K562 (cell line): Measurements from ENCODE around the gene TMEM218. TPM values are rescaled to one million over a fixed set of nuclear protein-coding genes. Genes with fewer than 3 reads are reported as not detected.

Experiments used
- ATAC-seq: fragments of 200-7000 bp; cut with Tn5 transposase; 3 replicates; pipeline ENCODE4 v1.9.1; 2020; ENCODE audit warnings: moderate library complexity
- BruUV-seq: library from RNA; stranded (reverse); fragments of 400-500 nt; replicated peaks from 2 replicates; lab custom pipeline; 2021; lab: Mats Ljungman, UMichigan
- CTCF ChIA-PET: fragments of 300-600 bp; formaldehyde crosslinking; extraction: SDS; loops from one replicate; lab custom pipeline; 2021; ENCODE audit warnings: low intra/inter-chr PET ratio; lab: Yijun Ruan, JAX
- POLR2A ChIA-PET: fragments of 300-600, 350-650 bp; sonication (Branson Sonifier 250); formaldehyde crosslinking; extraction: SDS; loops from one replicate; lab custom pipeline; 2021; ENCODE audit warnings: antibody characterized with exemption, inconsistent platforms; lab: Yijun Ruan, JAX
- DNase-seq, 4 experiments: peaks; one replicate each; pipeline versions ENCODE4 v3.0.0 to v3.0.0-alpha.2; 2011 to 2018; ENCODE audit warnings: low spot score in 3 of 4, mixed read lengths in 3 of 4; ENCODE audit errors: extremely low read depth in 1 of 4
- FAIRE-seq: peaks from 2 replicates; lab custom pipeline; 2011; peaks lifted over from hg19 to GRCh38; lab: Jason Lieb, UNC
- H2AFZ ChIP-seq: 2 replicates; pipeline ENCODE4 v1.6.0; 2011; ENCODE audit warnings: low read depth, low read length, control low read depth, inconsistent platforms
- H3K27ac ChIP-seq: fragments of 200-600 bp; 3 replicates; pipeline ENCODE4 v1.8.0; 2011; ENCODE audit warnings: low read depth, mild to moderate bottlenecking, control low read depth, inconsistent platforms, low read length, moderate library complexity, mixed read lengths; ENCODE audit errors: extremely low read depth
- H3K27me3 ChIP-seq, 2 experiments: fragments of 300-600 bp in 1 of 2; 2 replicates in 1 of 2; 3 replicates in 1 of 2; pipeline versions ENCODE4 v1.6.0 to v1.8.0; 2011; ENCODE audit warnings: inconsistent platforms in 2 of 2, low read length in 2 of 2, mild to moderate bottlenecking in 1 of 2, mixed read lengths in 1 of 2, moderate library complexity in 1 of 2; ENCODE audit not compliant: control insufficient read depth in 2 of 2, insufficient read depth in 2 of 2
- H3K36me3 ChIP-seq: fragments of 300-600 bp; 3 replicates; pipeline ENCODE4 v1.8.0; 2011; ENCODE audit warnings: mild to moderate bottlenecking, low read length, inconsistent platforms; ENCODE audit not compliant: control insufficient read depth, insufficient read depth
- H3K4me1 ChIP-seq, 2 experiments: fragments of 200-600 bp in 1 of 2; replicated peaks in 1 of 2; 2 replicates in 1 of 2; 3 replicates in 1 of 2; pipeline versions ENCODE4 v1.5.1 to v1.8.0; 2011; ENCODE audit warnings: inconsistent platforms in 2 of 2, low read length in 2 of 2, mild to moderate bottlenecking in 1 of 2, mixed read lengths in 1 of 2, moderate library complexity in 1 of 2; ENCODE audit not compliant: control insufficient read depth in 2 of 2, insufficient read depth in 2 of 2
- H3K4me2 ChIP-seq: 2 replicates; pipeline ENCODE4 v1.6.1; 2011; ENCODE audit warnings: low read length, control low read depth, inconsistent platforms, mixed read lengths; ENCODE audit not compliant: insufficient read depth
- H3K4me3 ChIP-seq: fragments of 200-600 bp; sonication (generic), shearing (Covaris generic); 2 replicates; pipeline ENCODE4 v1.5.1; 2016; ENCODE audit warnings: control low read depth, inconsistent platforms
- H3K79me2 ChIP-seq: fragments of 200-600 bp; 3 replicates; pipeline ENCODE4 v1.8.0; 2011; ENCODE audit warnings: low read length, inconsistent platforms; ENCODE audit not compliant: control insufficient read depth, insufficient read depth
- H3K9ac ChIP-seq, 2 experiments: 2 replicates each; pipeline versions ENCODE4 v1.6.0 to v1.6.1; 2011; ENCODE audit warnings: low read depth in 2 of 2, low read length in 2 of 2, control low read depth in 1 of 2, inconsistent platforms in 1 of 2, mild to moderate bottlenecking in 1 of 2, mixed read lengths in 1 of 2; ENCODE audit not compliant: insufficient read depth in 1 of 2
- H3K9me1 ChIP-seq: one replicate; pipeline ENCODE4 v1.6.0; 2011; ENCODE audit warnings: inconsistent platforms, mild to moderate bottlenecking, low read length, moderate library complexity; ENCODE audit not compliant: control insufficient read depth, insufficient read depth
- H3K9me3 ChIP-seq: replicated peaks from 2 replicates; pipeline ENCODE4 v1.5.1; 2011; ENCODE audit warnings: low read depth, low read length, inconsistent platforms; ENCODE audit not compliant: control insufficient read depth, insufficient read depth
- H4K20me1 ChIP-seq: replicated peaks from 2 replicates; pipeline ENCODE4 v1.6.1; 2011; ENCODE audit warnings: low read length, inconsistent platforms, mixed read lengths; ENCODE audit not compliant: control insufficient read depth, insufficient read depth
- EP400 ChIP-seq: fragments of 450-650 bp; IDR thresholded peaks from 2 replicates; pipeline ENCODE4 v1.6.1; 2017; ENCODE audit warnings: antibody characterized with exemption, mild to moderate bottlenecking, moderate library complexity
- GATAD2A ChIP-seq: fragments of 450-650 bp; IDR thresholded peaks from 2 replicates; pipeline ENCODE4 v1.6.1; 2017
- KDM5B ChIP-seq: fragments of 200-600 bp; sonication (generic); IDR thresholded peaks from 2 replicates; pipeline ENCODE4 v1.6.1; 2012; ENCODE audit warnings: low read depth, mild to moderate bottlenecking, moderate library complexity, low read length, control low read depth, inconsistent platforms; ENCODE audit not compliant: insufficient replicate concordance
- NCOA1 ChIP-seq: fragments of 450-650 bp; IDR thresholded peaks from 2 replicates; pipeline ENCODE4 v1.6.1; 2016; ENCODE audit warnings: low read depth
- NR2F6 ChIP-seq: fragments of 450-650 bp; formaldehyde crosslinking; IDR thresholded peaks from 2 replicates; pipeline ENCODE4 v1.4.0; 2020; ENCODE audit warnings: mild to moderate bottlenecking
- SAP30 ChIP-seq: fragments of 200-600 bp; sonication (generic); IDR thresholded peaks from 2 replicates; pipeline ENCODE4 v1.6.1; 2012; ENCODE audit warnings: borderline replicate concordance, low read depth, mild to moderate bottlenecking, moderate library complexity, low read length, control low read depth, inconsistent platforms; ENCODE audit not compliant: insufficient read depth, poor library complexity, severe bottlenecking
- TAF1 ChIP-seq: IDR thresholded peaks from 2 replicates; pipeline ENCODE4 v1.6.1; 2011; ENCODE audit warnings: mild to moderate bottlenecking, low read length, moderate library complexity; ENCODE audit not compliant: insufficient read depth, control insufficient read depth, severe bottlenecking; ENCODE audit errors: extremely low read depth
- ZNF668 ChIP-seq: fragments of 250-450 bp; sonication (Bioruptor Pico); IDR thresholded peaks from 2 replicates; pipeline ENCODE4 v1.8.0; 2022; ENCODE audit warnings: mild to moderate bottlenecking, inconsistent platforms
- WGBS: fragments of 100-300 bp; shearing (Covaris generic); methylation state at CpG from one replicate; pipeline ENCODE4 v1.1.6; 2016; ENCODE audit warnings: low coverage, mixed read lengths; ENCODE audit not compliant: insufficient coverage; ENCODE audit errors: missing lambda C conversion rate; 5-methylcytosine and 5-hydroxymethylcytosine counted together
- in situ Hi-C: fragments of 300-500 bp; cut with MboI; formaldehyde crosslinking; loops from 4 replicates; pipeline ENCODE4 v1.15.0; 2018; ENCODE audit warnings: inconsistent platforms, mixed read lengths
- intact Hi-C: fragments of 100-400 bp; cut with micrococcal nuclease; formaldehyde crosslinking; loops from 2 replicates; pipeline ENCODE4 v1.14.2; 2022
- polyA plus RNA-seq, 8 experiments: library from polyadenylated mRNA; depleted of rRNA in 4 of 8; stranded (reverse) in 5 of 8; unstranded in 3 of 8; fragments of >200 nt; fragmentation: Nextera tagmentation in 2 of 8; fragmentation: Illumina TruSeq in 1 of 8; extraction: Ambion mirVana in 2 of 8; extraction: Trizol in 1 of 8; gene quantifications; 2 replicates each; pipeline versions ENCODE4 v1.2.1 to v1.2.3, GENCODE V29; 2011 to 2014; ENCODE audit warnings: inconsistent platforms in 1 of 8, missing spikeins in 1 of 8
- total RNA-seq, 7 experiments: library from RNA; depleted of rRNA in 6 of 7; stranded (reverse); fragments of >200 nt in 6 of 7; fragmentation: Illumina TruSeq in 2 of 7; extraction: Trizol in 2 of 7; gene quantifications; 2 replicates each; pipeline versions ENCODE4 v1.2.1 to v1.2.3, GENCODE V29; 2011 to 2021; ENCODE audit warnings: low replicate concordance in 1 of 7
- TF ChIP-seq, protein P1 (sequence below), 2 experiments: fragments of 450-650 bp in 1 of 2; sonication (generic) in 1 of 2; formaldehyde crosslinking in 1 of 2; IDR thresholded peaks; 2 replicates each; pipeline versions ENCODE4 v1.7.1 to v1.9.0; 2016 to 2022; ENCODE audit warnings: inconsistent platforms in 1 of 2, mild to moderate bottlenecking in 1 of 2, missing genetic modification reagents in 1 of 2
- TF ChIP-seq, protein P2 (sequence below): sonication (generic); formaldehyde crosslinking; IDR thresholded peaks from 2 replicates; pipeline ENCODE4 v1.8.0; 2022; ENCODE audit warnings: mild to moderate bottlenecking, missing genetic modification reagents

The TMEM218 gene
- total and polyA plus RNA-seq, 9 of the 15 experiments (the other 6 are each of a cell fraction or from before 2014, with no cell fraction given), result 13.4 to 32.2 (median 25.4) TPM

DNA sequence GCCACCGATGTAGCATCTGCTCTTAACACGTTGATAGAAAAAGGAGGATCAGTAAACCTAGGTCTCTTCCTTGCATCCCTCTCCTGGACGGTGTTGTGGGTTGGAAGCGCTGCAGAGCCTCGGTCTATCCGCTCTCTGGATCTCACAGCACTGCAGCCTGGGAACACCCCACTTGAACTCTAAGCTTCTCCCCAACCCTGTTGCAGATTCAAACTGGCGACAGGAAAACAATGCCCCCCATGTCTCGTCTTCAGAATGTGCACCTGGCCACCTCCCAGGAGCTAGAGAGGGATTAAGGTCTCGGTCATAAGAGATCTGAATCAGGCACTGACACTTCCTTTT lies 454 bp downstream of the TMEM218 start:
- Histone ChIP-seq H3K4me2 (peak overlapping the region; percentile 95), H3K4me3 (peak overlapping the region; percentile 73), H3K4me1 (peaks cover 0 to 6% of the 10 kb centered on the region in 2 experiments; a peak in 2 of 5 replicates), H2AFZ (peak overlapping the region; percentile 96), H3K9me1 (no peaks in the 10 kb centered on the region), H4K20me1 (no peaks in the 10 kb centered on the region), H3K9ac (peak overlapping the region; percentile 76 to 92), H3K79me2 (peaks cover 10% of the 10 kb centered on the region; the same call in 2 of the 3 replicates), H3K9me3 (no peaks in the 10 kb centered on the region), H3K27me3 (no peaks in the 10 kb centered on the region), H3K27ac (peak overlapping the region; percentile 47), H3K36me3 (no peaks in the 10 kb centered on the region)
- peak; percentile 18 for TF ChIP-seq KDM5B
- no peak for TF ChIP-seq ZNF668 (CRISPR knock-in tag)
- no peak for TF ChIP-seq NCOA1
- TF ChIP-seq GATAD2A, result no peak
- TF ChIP-seq, protein P1, sequence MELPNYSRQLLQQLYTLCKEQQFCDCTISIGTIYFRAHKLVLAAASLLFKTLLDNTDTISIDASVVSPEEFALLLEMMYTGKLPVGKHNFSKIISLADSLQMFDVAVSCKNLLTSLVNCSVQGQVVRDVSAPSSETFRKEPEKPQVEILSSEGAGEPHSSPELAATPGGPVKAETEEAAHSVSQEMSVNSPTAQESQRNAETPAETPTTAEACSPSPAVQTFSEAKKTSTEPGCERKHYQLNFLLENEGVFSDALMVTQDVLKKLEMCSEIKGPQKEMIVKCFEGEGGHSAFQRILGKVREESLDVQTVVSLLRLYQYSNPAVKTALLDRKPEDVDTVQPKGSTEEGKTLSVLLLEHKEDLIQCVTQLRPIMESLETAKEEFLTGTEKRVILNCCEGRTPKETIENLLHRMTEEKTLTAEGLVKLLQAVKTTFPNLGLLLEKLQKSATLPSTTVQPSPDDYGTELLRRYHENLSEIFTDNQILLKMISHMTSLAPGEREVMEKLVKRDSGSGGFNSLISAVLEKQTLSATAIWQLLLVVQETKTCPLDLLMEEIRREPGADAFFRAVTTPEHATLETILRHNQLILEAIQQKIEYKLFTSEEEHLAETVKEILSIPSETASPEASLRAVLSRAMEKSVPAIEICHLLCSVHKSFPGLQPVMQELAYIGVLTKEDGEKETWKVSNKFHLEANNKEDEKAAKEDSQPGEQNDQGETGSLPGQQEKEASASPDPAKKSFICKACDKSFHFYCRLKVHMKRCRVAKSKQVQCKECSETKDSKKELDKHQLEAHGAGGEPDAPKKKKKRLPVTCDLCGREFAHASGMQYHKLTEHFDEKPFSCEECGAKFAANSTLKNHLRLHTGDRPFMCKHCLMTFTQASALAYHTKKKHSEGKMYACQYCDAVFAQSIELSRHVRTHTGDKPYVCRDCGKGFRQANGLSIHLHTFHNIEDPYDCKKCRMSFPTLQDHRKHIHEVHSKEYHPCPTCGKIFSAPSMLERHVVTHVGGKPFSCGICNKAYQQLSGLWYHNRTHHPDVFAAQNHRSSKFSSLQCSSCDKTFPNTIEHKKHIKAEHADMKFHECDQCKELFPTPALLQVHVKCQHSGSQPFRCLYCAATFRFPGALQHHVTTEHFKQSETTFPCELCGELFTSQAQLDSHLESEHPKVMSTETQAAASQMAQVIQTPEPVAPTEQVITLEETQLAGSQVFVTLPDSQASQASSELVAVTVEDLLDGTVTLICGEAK (IDR thresholded peaks at IDR 0.05), result no peak
- TF ChIP-seq, protein P1 (CRISPR knock-in tag; IDR thresholded peaks at IDR 0.05), result no peak
- TF ChIP-seq SAP30, result no peak
- no peak for TF ChIP-seq NR2F6 (CRISPR knock-in tag)
- peak; percentile 32; the same call in 1 of the 2 replicates for TF ChIP-seq EP400
- TF ChIP-seq TAF1, result peak; percentile 9
- TF ChIP-seq, protein P2, sequence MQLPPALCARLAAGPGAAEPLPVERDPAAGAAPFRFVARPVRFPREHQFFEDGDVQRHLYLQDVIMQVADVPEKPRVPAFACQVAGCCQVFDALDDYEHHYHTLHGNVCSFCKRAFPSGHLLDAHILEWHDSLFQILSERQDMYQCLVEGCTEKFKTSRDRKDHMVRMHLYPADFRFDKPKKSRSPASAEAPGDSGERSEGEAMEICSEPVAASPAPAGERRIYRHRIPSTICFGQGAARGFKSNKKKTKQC, result 0 out of 2 replicates have a peak, but pooled peaks have one; percentile 9
- CTCF ChIA-PET, result no interaction called here
- under 1% methylated on average over 9 of the region's 9 CpGs for WGBS
- intact Hi-C loops, result no loop called here
- TSS peak; percentile 73 for BruUV-seq
- in situ Hi-C loops, result loop anchor here (10.0 kb wide), 1 partner anchor 146 kb away; no protein-coding TSS in a partner anchor
- ATAC-seq, result peak; percentile 26
- POLR2A ChIA-PET, result interaction anchor here (1.0 to 1.7 kb wide), 3 partner anchors 8 to 176 kb away, joined by 3 to 5 read pairs (median 3); no protein-coding TSS in a partner anchor
- no peak for FAIRE-seq
- DNase-seq, result peak in 3 of 4 experiments; percentile 17 to 37 (median 19)
